Calu3 (cell line): ENCODE data around the gene KCNH2. TPM values are rescaled to one million over a fixed set of nuclear protein-coding genes. Genes with fewer than 3 reads are reported as not detected.

ENCODE experiments used
- BruUV-seq: library from RNA; stranded (reverse); fragments of 400-500 nt; replicated peaks from 2 replicates; lab custom pipeline; 2021; lab: Mats Ljungman, UMichigan
- CTCF ChIA-PET: fragments of 300-600 bp; sonication (Branson Sonifier 250); formaldehyde crosslinking; loops from one replicate; lab custom pipeline; 2022; ENCODE audit warnings: antibody characterized with exemption; lab: Charles Lee
- DNase-seq: peaks from one replicate; pipeline ENCODE4 v3.0.0; 2022
- H3K27ac Mint-ChIP-seq: one replicate; pipeline ENCODE4 v1.8.0; 2022; ENCODE audit warnings: mixed read lengths; ENCODE audit not compliant: unreplicated experiment
- H3K27me3 Mint-ChIP-seq: one replicate; pipeline ENCODE4 v1.8.0; 2022; ENCODE audit warnings: mixed read lengths; ENCODE audit not compliant: unreplicated experiment
- H3K36me3 Mint-ChIP-seq: one replicate; pipeline ENCODE4 v1.8.0; 2022; ENCODE audit warnings: mild to moderate bottlenecking, moderate library complexity, mixed read lengths; ENCODE audit not compliant: insufficient read depth, unreplicated experiment
- H3K4me1 Mint-ChIP-seq: one replicate; pipeline ENCODE4 v1.8.0; 2022; ENCODE audit warnings: mild to moderate bottlenecking, low read depth, mixed read lengths; ENCODE audit not compliant: unreplicated experiment
- H3K4me3 Mint-ChIP-seq: one replicate; pipeline ENCODE4 v1.8.0; 2022; ENCODE audit warnings: mild to moderate bottlenecking, low read depth, moderate library complexity, mixed read lengths; ENCODE audit not compliant: unreplicated experiment
- H3K9me3 Mint-ChIP-seq: one replicate; pipeline ENCODE4 v1.8.0; 2022; ENCODE audit warnings: low read depth, mixed read lengths; ENCODE audit not compliant: unreplicated experiment
- intact Hi-C: fragments of 100-400 bp; cut with micrococcal nuclease; formaldehyde crosslinking; loops from one replicate; pipeline ENCODE4 v1.10.0; 2022; ENCODE audit not compliant: unreplicated experiment
- total RNA-seq: library from RNA; stranded (reverse); gene quantifications from 2 replicates; pipeline ENCODE4 v1.2.3, GENCODE V29; 2022
- TF ChIP-seq, protein P1 (sequence below): fragments of 200-600 bp; IDR thresholded peaks from one replicate; pipeline ENCODE4 v1.8.0; 2022; ENCODE audit warnings: antibody characterized with exemption; ENCODE audit not compliant: unreplicated experiment

KCNH2 gene
- total RNA-seq, 1 experiment from 2014 or later = 0.45 TPM

DNA sequence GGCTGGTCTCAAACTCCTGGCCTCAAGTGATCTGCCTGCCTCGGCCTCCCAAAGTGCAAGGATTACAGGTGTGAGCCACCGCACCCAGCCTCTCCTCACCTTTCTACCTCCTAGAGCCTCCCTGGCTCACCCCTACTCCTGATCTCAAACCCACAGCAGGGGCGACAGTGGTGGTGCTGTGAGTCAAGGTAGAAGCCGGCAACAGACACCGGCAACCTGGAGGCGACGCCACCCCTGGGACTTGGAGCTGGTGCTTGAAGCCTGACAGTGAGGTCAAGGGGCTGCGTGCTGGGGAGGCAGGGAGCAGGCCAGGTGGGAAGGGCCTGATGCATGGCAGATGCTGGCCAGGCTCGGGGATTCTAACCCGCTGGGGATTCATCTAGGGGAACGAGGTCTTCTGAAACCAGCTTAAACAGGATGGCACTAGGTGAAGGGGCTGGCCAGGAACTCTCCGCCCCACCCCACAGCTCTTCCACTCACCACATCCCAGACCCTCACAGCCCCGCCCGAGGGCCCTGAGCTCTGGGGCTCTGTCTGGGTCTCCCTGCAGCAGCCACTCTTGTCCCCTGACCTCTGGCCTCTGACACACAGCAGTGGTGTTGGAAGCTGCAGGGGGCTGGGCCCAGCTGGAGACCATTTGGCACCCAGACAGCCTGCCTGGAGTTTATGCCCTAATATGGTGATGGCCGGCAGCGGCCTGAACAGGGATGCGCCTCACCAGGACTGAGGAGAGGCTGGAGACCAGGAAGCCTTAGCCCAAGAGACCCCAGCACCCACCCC, 16.4 kb downstream of the KCNH2 start:
- Mint-ChIP-seq H3K9me3 (no peaks in the 10 kb centered on the region), H3K4me3 (no peak overlapping the region), H3K36me3 (no peaks in the 10 kb centered on the region), H3K4me1 (no peaks in the 10 kb centered on the region), H3K27ac (no peak overlapping the region), H3K27me3 (peaks cover 89% of the 10 kb centered on the region)
- intact Hi-C loops = loop anchor here (2.0 to 10.0 kb wide), 2 partner anchors 63 to 149 kb away; partner anchors contain the start of genes ABCB8 and ATG9B
- BruUV-seq = no TSS peak
- CTCF ChIA-PET = interaction anchor here (0.6 to 1.1 kb wide), 4 partner anchors 13 to 162 kb away, joined by 3 to 4 read pairs (median 3); no protein-coding TSS in a partner anchor
- TF ChIP-seq, protein P1, sequence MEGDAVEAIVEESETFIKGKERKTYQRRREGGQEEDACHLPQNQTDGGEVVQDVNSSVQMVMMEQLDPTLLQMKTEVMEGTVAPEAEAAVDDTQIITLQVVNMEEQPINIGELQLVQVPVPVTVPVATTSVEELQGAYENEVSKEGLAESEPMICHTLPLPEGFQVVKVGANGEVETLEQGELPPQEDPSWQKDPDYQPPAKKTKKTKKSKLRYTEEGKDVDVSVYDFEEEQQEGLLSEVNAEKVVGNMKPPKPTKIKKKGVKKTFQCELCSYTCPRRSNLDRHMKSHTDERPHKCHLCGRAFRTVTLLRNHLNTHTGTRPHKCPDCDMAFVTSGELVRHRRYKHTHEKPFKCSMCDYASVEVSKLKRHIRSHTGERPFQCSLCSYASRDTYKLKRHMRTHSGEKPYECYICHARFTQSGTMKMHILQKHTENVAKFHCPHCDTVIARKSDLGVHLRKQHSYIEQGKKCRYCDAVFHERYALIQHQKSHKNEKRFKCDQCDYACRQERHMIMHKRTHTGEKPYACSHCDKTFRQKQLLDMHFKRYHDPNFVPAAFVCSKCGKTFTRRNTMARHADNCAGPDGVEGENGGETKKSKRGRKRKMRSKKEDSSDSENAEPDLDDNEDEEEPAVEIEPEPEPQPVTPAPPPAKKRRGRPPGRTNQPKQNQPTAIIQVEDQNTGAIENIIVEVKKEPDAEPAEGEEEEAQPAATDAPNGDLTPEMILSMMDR = no peak
- DNase-seq = no peak

DNA sequence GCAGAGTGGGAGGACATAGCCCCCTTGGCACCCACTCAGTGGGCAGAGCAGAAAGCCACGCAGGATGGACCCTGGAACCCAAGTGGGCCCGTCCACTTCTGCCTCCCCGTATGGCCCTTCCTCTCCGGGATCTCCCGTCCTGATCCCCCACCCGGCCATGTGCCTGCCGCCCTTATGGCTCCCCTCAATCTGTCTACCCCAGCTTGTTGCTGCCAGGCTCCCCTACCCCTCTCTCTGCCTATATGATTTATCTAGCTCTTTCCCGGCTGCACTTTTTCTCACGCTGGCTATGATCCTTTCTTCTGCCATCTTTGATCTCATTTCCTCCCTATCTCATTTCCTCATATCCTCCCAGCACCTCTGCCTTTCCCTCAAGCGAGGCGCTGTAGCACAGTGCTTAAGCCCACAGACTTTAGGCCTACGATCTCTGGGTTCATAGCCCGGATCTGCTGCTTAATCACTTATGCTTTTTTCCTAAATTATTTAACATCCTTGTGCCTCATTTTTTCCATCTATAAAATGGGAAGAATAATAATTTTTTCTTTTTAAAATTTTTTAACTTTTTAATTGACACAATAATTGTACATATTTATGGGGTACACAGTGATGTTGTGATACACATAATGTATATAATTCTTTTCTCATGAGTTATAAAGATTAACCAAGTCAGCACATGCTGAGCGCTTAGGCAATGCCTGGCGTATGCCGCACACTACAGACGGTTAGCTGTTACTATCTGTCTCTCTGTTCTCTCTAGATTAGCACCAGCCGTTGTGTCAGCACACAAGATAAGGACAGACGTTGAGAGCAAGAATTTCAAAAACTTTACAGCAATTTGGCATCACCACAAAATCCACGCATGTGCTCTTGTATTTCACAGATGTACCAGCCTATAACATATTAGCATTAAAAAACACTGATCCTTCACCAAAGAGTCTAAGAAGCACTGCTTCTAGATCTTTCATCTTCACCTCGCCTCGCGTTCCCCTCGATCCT, 18.1 kb downstream of the KCNH2 start:
- Mint-ChIP-seq H3K27ac (no peak overlapping the region), H3K4me3 (no peak overlapping the region), H3K36me3 (no peaks in the 10 kb centered on the region), H3K27me3 (peaks cover 89% of the 10 kb centered on the region), H3K4me1 (no peaks in the 10 kb centered on the region), H3K9me3 (no peaks in the 10 kb centered on the region)
- DNase-seq = no peak
- TF ChIP-seq, protein P1 = no peak
- intact Hi-C loops = loop anchor here (10.0 kb wide), 1 partner anchor 65 kb away; the partner anchor contains the start of genes ABCB8 and ATG9B
- BruUV-seq = no TSS peak
- CTCF ChIA-PET = interaction anchor here (0.6 to 1.0 kb wide), 3 partner anchors 59 to 166 kb away, joined by 3 to 4 read pairs (median 4); no protein-coding TSS in a partner anchor

DNA sequence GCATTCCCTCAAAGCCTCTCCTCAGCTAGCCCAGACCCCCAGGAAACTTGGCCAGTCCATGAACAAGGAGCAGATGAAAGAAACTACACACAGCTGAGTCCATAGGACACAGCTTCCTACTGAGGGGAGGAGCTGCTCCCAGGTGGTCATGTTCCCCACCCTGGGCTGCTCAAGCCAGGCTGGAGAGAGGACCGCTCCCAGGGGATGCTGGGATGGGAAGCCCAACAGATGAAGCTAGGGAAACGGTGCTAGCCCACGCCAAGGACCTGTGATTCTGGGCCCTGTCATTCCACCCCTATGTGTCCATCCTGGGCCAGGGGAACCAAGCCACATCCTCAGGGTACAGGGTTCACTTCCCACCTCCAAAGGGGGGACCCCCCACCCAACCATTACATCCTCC, 19.0 kb downstream of the KCNH2 start:
- Mint-ChIP-seq H3K4me1 (no peaks in the 10 kb centered on the region), H3K9me3 (no peaks in the 10 kb centered on the region), H3K4me3 (no peak overlapping the region), H3K27ac (no peak overlapping the region), H3K27me3 (peaks cover 86% of the 10 kb centered on the region), H3K36me3 (no peaks in the 10 kb centered on the region)
- DNase-seq = no peak
- no TSS peak for BruUV-seq
- TF ChIP-seq, protein P1 = no peak
- intact Hi-C loops = no loop called here
- CTCF ChIA-PET = no interaction called here

DNA sequence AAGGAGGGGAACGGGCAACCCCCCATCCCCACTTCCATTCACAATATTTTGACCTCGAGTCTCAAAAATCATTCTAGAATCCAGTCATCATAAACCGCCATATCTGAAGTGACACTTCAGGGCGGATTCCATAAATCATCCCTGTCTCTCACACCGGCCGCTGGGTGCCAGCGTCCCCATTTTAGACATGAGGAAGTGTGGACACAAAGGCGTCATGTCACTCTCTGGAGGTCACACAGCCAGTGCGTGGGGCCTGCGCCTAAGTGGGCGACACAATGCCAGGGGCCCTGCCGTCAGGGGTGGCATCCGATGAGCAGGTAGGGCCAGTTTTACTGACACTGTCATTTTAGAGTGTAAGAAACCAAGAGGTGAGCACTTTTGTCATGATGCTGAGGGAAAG, 19.5 kb downstream of the KCNH2 start:
- Mint-ChIP-seq H3K4me3 (no peak overlapping the region), H3K27me3 (peaks cover 89% of the 10 kb centered on the region), H3K27ac (no peak overlapping the region), H3K36me3 (no peaks in the 10 kb centered on the region), H3K4me1 (no peaks in the 10 kb centered on the region), H3K9me3 (no peaks in the 10 kb centered on the region)
- BruUV-seq = no TSS peak
- CTCF ChIA-PET = no interaction called here
- TF ChIP-seq, protein P1 = no peak
- intact Hi-C loops = no loop called here
- DNase-seq = no peak
